Mucosa of descending colon (tissue), 3 donors: ENCODE measurements around the gene MIOS. TPM values are rescaled to one million over a fixed set of nuclear protein-coding genes. Genes with fewer than 3 reads are reported as not detected.

Source experiments
- ATAC-seq: fragments of 200-7000 bp; cut with Tn5 transposase; one replicate; pipeline ENCODE4 v1.9.1; 2020; ENCODE audit warnings: mild to moderate bottlenecking, moderate library complexity
- DNase-seq, 3 donors: peaks; one replicate each; pipeline ENCODE4 v3.0.0-alpha.2; 2020
- H3K36me3 ChIP-seq: fragments of 200-600 bp; one replicate; pipeline ENCODE4 v1.8.0; 2021; ENCODE audit warnings: low read depth, mild to moderate bottlenecking
- H3K4me1 ChIP-seq: fragments of 200-600 bp; one replicate; pipeline ENCODE4 v1.8.0; 2021; ENCODE audit warnings: low read depth, mild to moderate bottlenecking
- H3K4me3 ChIP-seq: fragments of 200-600 bp; one replicate; pipeline ENCODE4 v1.8.0; 2021; ENCODE audit warnings: mild to moderate bottlenecking
- H3K9me3 ChIP-seq: fragments of 200-600 bp; one replicate; pipeline ENCODE4 v1.8.0; 2021; ENCODE audit warnings: mild to moderate bottlenecking
- intact Hi-C, 2 donors: fragments of 100-400 bp; cut with DNase I in 1 of 2; cut with micrococcal nuclease in 1 of 2; formaldehyde crosslinking; loops; one replicate each; pipeline versions ENCODE4 v1.11.0 to v1.11.1; 2022; cut with DNase I, micrococcal nuclease
- total RNA-seq, 3 donors: library from RNA; stranded (reverse); fragmentation: NEBNext Ultra II Directional in 2 of 3; extraction: Animal tissue kit (Norgen Biotek cat#: 25700) in 2 of 3; gene quantifications; one replicate each; pipeline versions ENCODE4 v1.2.1 to v1.2.4, GENCODE V29; 2021 to 2023
- TF ChIP-seq, protein P1 (sequence below): fragments of 200-600 bp; IDR thresholded peaks from one replicate; pipeline ENCODE4 v1.8.0; 2022; ENCODE audit warnings: antibody characterized with exemption, mild to moderate bottlenecking
- donor health status: DM: no; HTN: no; CAD: no; lungs with moderate emphysema.
- donor health status: DM: no; HTN: no; CAD: no.
- donor health status: DM: no; HTN: yes; CAD: no.

The MIOS gene
- total RNA-seq, 3 donors from 2014 or later, result 21.2 to 26.8 (median 25.5) TPM

DNA sequence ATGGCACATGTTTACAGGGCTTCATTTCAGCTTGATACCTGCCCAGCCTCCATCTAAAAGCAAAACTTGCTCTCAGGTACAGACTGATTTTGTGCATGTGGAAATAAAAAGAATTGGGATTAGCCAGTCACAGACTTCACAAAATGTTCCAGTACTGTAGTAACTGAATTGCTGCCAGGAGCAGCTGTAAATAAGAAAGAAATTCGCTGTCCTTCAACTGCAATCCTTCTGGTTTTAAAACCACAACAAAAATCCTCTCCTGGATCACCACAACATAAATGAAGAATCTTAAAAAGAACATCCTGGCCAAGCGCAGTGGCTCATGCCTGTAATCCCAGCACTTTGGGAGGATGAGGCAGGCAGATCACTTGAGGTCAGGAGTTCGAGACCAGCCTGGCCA is 3.9 kb upstream of the MIOS start:
- intact Hi-C loops, result no loop called here
- DNase-seq (no peak), ATAC-seq (no peak)
- Histone ChIP-seq H3K4me1 (peaks cover under 1% of the 10 kb centered on the region), H3K36me3 (no peaks in the 10 kb centered on the region), H3K4me3 (no peak overlapping the region), H3K9me3 (no peaks in the 10 kb centered on the region)
- TF ChIP-seq, protein P1, sequence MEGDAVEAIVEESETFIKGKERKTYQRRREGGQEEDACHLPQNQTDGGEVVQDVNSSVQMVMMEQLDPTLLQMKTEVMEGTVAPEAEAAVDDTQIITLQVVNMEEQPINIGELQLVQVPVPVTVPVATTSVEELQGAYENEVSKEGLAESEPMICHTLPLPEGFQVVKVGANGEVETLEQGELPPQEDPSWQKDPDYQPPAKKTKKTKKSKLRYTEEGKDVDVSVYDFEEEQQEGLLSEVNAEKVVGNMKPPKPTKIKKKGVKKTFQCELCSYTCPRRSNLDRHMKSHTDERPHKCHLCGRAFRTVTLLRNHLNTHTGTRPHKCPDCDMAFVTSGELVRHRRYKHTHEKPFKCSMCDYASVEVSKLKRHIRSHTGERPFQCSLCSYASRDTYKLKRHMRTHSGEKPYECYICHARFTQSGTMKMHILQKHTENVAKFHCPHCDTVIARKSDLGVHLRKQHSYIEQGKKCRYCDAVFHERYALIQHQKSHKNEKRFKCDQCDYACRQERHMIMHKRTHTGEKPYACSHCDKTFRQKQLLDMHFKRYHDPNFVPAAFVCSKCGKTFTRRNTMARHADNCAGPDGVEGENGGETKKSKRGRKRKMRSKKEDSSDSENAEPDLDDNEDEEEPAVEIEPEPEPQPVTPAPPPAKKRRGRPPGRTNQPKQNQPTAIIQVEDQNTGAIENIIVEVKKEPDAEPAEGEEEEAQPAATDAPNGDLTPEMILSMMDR, result no peak

DNA sequence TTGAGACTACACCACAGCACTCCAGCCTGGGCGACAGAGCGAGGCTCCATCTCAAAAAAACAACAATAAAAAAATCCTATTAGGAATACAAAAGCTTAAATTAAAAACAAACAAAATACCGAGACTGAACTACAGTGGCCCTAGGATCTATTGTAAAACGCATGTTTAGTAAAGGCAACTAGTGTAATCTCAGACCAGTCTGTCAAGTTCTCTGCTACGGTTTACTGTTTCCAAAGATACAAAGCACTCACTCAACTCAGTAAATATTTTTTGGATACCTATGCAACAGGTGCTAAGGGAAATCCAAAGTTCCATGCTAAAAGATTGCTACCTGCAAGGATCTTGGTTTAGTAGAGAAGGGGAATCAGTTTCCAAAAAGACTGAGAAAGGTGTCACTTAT is 3.4 kb upstream of the MIOS start:
- Histone ChIP-seq H3K4me3 (no peak overlapping the region), H3K4me1 (peaks cover 6% of the 10 kb centered on the region), H3K36me3 (no peaks in the 10 kb centered on the region), H3K9me3 (no peaks in the 10 kb centered on the region)
- no peak for ATAC-seq
- intact Hi-C loops, result no loop called here
- TF ChIP-seq, protein P1, result no peak
- DNase-seq, result no peak

DNA sequence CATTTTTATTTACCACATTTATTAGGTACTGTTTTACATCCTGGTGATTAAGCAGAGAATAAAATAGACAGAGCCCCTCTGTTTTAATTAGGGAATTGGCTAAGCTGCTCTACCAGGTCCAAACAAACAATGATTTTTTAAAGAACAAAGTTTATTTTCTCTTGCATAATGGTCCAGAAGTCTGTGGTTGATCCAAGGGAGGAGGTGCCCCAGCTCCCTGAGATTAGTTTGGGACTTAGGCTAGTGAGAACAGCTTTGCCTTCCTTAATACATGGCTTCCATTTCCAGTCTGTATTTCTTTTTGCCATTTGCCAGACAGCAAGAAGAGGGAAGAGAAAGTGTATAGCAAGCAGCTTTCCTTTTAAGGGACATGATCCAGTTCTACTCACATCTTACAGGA is 2.9 kb upstream of the MIOS start:
- intact Hi-C loops, result no loop called here
- DNase-seq, result no peak
- TF ChIP-seq, protein P1, result no peak
- no peaks in the 10 kb centered on the region for H3K36me3 ChIP-seq
- peaks cover 11% of the 10 kb centered on the region for H3K4me1 ChIP-seq
- H3K9me3 ChIP-seq, result no peaks in the 10 kb centered on the region
- no peak for ATAC-seq
- no peak overlapping the region for H3K4me3 ChIP-seq

DNA sequence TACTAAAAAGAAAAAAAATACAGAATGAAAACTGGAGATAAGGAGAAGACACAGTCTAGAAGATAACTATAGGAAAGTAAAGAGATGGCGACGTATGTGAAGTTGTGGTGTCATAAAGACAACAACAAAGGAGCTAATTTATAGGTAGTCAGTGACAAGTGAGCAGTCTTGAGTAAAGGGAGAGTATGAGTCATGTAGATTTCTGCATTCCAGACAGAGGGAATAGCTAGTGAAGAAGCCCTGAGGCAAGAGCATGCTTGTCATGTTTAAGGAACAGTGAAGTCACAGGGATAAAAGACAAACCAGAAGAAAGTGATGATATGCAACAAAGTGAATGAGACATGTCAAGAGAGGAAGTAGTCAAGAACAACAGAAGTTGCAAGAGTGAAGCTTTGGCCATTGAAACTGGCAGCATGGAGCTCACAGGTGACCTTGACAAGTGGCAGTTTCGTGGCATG is 2.3 kb upstream of the MIOS start:
- DNase-seq, result no peak
- TF ChIP-seq, protein P1, result no peak

DNA sequence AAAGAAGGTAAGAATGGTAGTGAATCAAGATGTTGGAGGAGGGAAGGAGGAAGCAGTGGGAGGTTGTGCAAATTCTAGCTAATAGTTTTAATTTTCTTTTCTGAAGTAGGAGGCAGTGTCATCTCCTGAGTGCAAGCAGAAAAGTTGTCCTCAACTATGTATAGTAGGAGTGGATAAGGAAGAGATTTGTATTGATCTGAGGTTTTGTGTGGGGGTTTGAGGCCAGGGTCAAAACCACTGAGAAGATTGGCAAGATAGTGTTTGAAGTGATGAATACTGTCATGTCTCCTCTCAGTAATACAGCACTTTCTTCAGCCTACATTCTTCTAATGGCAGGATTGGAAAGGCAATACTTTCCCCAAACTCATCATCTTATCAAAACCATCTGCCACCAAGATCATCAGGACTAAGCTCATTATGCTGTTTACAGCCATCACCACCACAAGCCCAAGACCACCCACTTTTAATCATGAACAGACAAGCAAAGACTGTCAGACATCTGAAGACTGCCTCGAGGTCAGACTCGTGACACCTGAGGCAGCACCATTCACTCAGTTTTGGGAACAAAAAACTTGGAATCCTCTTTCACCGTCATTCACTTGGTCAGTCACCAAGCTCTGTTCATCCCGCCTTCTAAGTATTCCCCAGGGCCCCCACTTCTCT is 1.5 kb upstream of the MIOS start:
- ATAC-seq, result no peak
- Histone ChIP-seq H3K36me3 (no peaks in the 10 kb centered on the region), H3K4me1 (peaks cover 18% of the 10 kb centered on the region), H3K4me3 (no peak overlapping the region), H3K9me3 (no peaks in the 10 kb centered on the region)
- no peak for DNase-seq
- TF ChIP-seq, protein P1, result no peak
- intact Hi-C loops, result no loop called here

More for the DNA sequence above, 2.3 kb upstream of the MIOS start:
- intact Hi-C loops, result no loop called here
- H3K4me3 ChIP-seq, result no peak overlapping the region
- no peak for ATAC-seq
- no peaks in the 10 kb centered on the region for H3K9me3 ChIP-seq
- H3K36me3 ChIP-seq, result no peaks in the 10 kb centered on the region
- H3K4me1 ChIP-seq, result peaks cover 17% of the 10 kb centered on the region
